SU-DHL-6 (cell line): ENCODE results near the gene HLA-B.

Experiments used
- EZH2phosphoT487 ChIP-seq: fragments of 200-600 bp; sonication (generic), shearing (Covaris generic); conservative IDR thresholded peaks from 2 replicates; pipeline ENCODE4 v1.6.1; 2018; ENCODE audit warnings: mild to moderate bottlenecking, antibody characterized with exemption, low read length, moderate library complexity, mixed read lengths
- TF ChIP-seq, protein P1 (sequence below): fragments of 200-600 bp; sonication (generic); IDR thresholded peaks from one replicate; pipeline ENCODE4 v1.5.1; 2017; ENCODE audit warnings: antibody characterized with exemption, mild to moderate bottlenecking, low read length, moderate library complexity; ENCODE audit not compliant: insufficient read depth, poor library complexity, severe bottlenecking

DNA sequence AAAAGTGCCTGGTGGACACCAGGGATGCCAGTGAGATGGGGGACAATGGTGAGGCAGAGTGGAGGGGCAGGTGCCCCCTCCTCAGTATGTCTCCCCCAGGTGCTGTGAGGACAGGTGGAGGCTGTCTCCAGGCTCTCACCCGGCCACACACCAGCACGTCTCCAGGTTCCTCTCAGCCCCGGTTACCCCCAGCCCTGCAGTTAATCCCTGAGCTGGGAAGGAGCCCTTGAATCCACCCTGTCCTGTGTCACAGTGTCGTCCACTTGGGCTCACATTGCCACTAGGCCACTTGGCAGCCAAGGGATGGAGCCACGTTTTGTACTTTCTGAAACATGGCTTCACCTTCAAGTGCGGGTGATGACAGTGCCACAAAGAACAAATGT lies 21.7 kb upstream of the HLA-B start:
- TF ChIP-seq, protein P1, sequence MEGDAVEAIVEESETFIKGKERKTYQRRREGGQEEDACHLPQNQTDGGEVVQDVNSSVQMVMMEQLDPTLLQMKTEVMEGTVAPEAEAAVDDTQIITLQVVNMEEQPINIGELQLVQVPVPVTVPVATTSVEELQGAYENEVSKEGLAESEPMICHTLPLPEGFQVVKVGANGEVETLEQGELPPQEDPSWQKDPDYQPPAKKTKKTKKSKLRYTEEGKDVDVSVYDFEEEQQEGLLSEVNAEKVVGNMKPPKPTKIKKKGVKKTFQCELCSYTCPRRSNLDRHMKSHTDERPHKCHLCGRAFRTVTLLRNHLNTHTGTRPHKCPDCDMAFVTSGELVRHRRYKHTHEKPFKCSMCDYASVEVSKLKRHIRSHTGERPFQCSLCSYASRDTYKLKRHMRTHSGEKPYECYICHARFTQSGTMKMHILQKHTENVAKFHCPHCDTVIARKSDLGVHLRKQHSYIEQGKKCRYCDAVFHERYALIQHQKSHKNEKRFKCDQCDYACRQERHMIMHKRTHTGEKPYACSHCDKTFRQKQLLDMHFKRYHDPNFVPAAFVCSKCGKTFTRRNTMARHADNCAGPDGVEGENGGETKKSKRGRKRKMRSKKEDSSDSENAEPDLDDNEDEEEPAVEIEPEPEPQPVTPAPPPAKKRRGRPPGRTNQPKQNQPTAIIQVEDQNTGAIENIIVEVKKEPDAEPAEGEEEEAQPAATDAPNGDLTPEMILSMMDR: no peak
- no peak for TF ChIP-seq EZH2phosphoT487
